H9 (cell line): ENCODE results near the gene ELOF1. TPM values are rescaled to one million over a fixed set of nuclear protein-coding genes. Genes with fewer than 3 reads are reported as not detected.
"Not testable (repeated sequence)": the region's sequence is repeated elsewhere in the genome, so short reads cannot be mapped to it uniquely, and the experiment has no call there.

Source experiments
- DNase-seq: peaks from one replicate; pipeline ENCODE4 v3.0.0-alpha.2; 2017
- H2AFZ ChIP-seq: one replicate; pipeline ENCODE4 v1.6.1; 2013; ENCODE audit warnings: mild to moderate bottlenecking, low read length, control low read depth, moderate library complexity
- H2AK5ac ChIP-seq: 2 replicates; pipeline ENCODE4 v1.6.1; 2013; ENCODE audit warnings: low read length, control low read depth, mixed read lengths; ENCODE audit not compliant: insufficient read length
- H2BK120ac ChIP-seq: one replicate; pipeline ENCODE4 v1.6.1; 2013; ENCODE audit warnings: low read depth, mild to moderate bottlenecking, low read length, control low read depth, inconsistent platforms; ENCODE audit not compliant: poor library complexity, severe bottlenecking
- H2BK12ac ChIP-seq: 2 replicates; pipeline ENCODE4 v1.6.1; 2013; ENCODE audit warnings: low read length, control low read depth, mixed read lengths, low read depth; ENCODE audit not compliant: insufficient read length
- H2BK15ac ChIP-seq: 2 replicates; pipeline ENCODE4 v1.6.1; 2013; ENCODE audit warnings: low read depth, low read length, control low read depth
- H2BK20ac ChIP-seq: one replicate; pipeline ENCODE4 v1.6.1; 2013; ENCODE audit warnings: low read depth, mild to moderate bottlenecking, low read length, control low read depth, inconsistent platforms; ENCODE audit not compliant: poor library complexity, severe bottlenecking
- H2BK5ac ChIP-seq: 2 replicates; pipeline ENCODE4 v1.6.1; 2013; ENCODE audit warnings: low read length, control low read depth, mixed read lengths; ENCODE audit not compliant: insufficient read length
- H3K14ac ChIP-seq: 2 replicates; pipeline ENCODE4 v1.6.1; 2013; ENCODE audit warnings: low read length, control low read depth; ENCODE audit not compliant: insufficient read depth
- H3K18ac ChIP-seq: 2 replicates; pipeline ENCODE4 v1.6.1; 2013; ENCODE audit warnings: low read depth, mild to moderate bottlenecking, mixed read lengths, low read length, control low read depth; ENCODE audit not compliant: insufficient read length
- H3K23ac ChIP-seq: 2 replicates; pipeline ENCODE4 v1.6.1; 2013; ENCODE audit warnings: low read length, control low read depth, mixed read lengths, low read depth; ENCODE audit not compliant: insufficient read length
- H3K23me2 ChIP-seq: 2 replicates; pipeline ENCODE4 v1.6.1; 2013; ENCODE audit warnings: low read depth, mild to moderate bottlenecking, mixed read lengths, low read length, control low read depth; ENCODE audit not compliant: insufficient read length, poor library complexity, severe bottlenecking
- H3K27ac ChIP-seq: 2 replicates; pipeline ENCODE4 v1.5.1; 2013; ENCODE audit warnings: low read length, control low read depth, mixed read lengths, low read depth; ENCODE audit not compliant: insufficient read length
- H3K27me3 ChIP-seq: 2 replicates; pipeline ENCODE4 v1.6.1; 2013; ENCODE audit warnings: low read length, control low read depth, inconsistent platforms; ENCODE audit not compliant: insufficient read depth
- H3K4ac ChIP-seq: 2 replicates; pipeline ENCODE4 v1.6.1; 2013; ENCODE audit warnings: low read depth, mild to moderate bottlenecking, control low read depth, inconsistent platforms, low read length, moderate library complexity
- H3K4me1 ChIP-seq: 2 replicates; pipeline ENCODE4 v1.6.1; 2013; ENCODE audit warnings: low read length, control low read depth, inconsistent platforms; ENCODE audit not compliant: insufficient read depth
- H3K4me2 ChIP-seq: 2 replicates; pipeline ENCODE4 v1.6.1; 2013; ENCODE audit warnings: low read length, control low read depth, mixed read lengths; ENCODE audit not compliant: insufficient read length, insufficient read depth
- H3K56ac ChIP-seq: 2 replicates; pipeline ENCODE4 v1.6.1; 2013; ENCODE audit warnings: low read depth, mild to moderate bottlenecking, mixed read lengths, low read length, control low read depth; ENCODE audit not compliant: insufficient read length
- H3K79me1 ChIP-seq: 2 replicates; pipeline ENCODE4 v1.6.1; 2013; ENCODE audit warnings: low read depth, mild to moderate bottlenecking, moderate library complexity, low read length, control low read depth, inconsistent platforms; ENCODE audit not compliant: insufficient read depth, poor library complexity, severe bottlenecking
- H3K79me2 ChIP-seq: 2 replicates; pipeline ENCODE4 v1.6.1; 2013; ENCODE audit warnings: low read length, control low read depth, inconsistent platforms; ENCODE audit not compliant: insufficient read depth
- H3K9ac ChIP-seq: 2 replicates; pipeline ENCODE4 v1.6.1; 2013; ENCODE audit warnings: low read length, control low read depth, mixed read lengths; ENCODE audit not compliant: insufficient read length; ENCODE audit errors: extremely low read depth
- H3K9me3 ChIP-seq: one replicate; pipeline ENCODE4 v1.6.1; 2013; ENCODE audit warnings: low read depth, low read length, inconsistent platforms; ENCODE audit not compliant: control insufficient read depth
- H3T11ph ChIP-seq: one replicate; pipeline ENCODE4 v1.6.1; 2013; ENCODE audit warnings: mild to moderate bottlenecking, low read length, control low read depth, inconsistent platforms
- H4K20me1 ChIP-seq: one replicate; pipeline ENCODE4 v1.6.1; 2013; ENCODE audit not compliant: control insufficient read depth, insufficient read length, insufficient read depth
- H4K5ac ChIP-seq: 2 replicates; pipeline ENCODE4 v1.6.1; 2013; ENCODE audit warnings: low read depth, mild to moderate bottlenecking, mixed read lengths, low read length, control low read depth; ENCODE audit not compliant: insufficient read length
- H4K8ac ChIP-seq: replicated peaks from 2 replicates; pipeline ENCODE4 v1.6.1; 2013; ENCODE audit warnings: low read length, control low read depth, mixed read lengths, low read depth; ENCODE audit not compliant: insufficient read length
- H4K91ac ChIP-seq: 2 replicates; pipeline ENCODE4 v1.6.1; 2013; ENCODE audit warnings: low read depth, mild to moderate bottlenecking, moderate library complexity, mixed read lengths, low read length, control low read depth; ENCODE audit not compliant: insufficient read length
- H3K27ac Mint-ChIP-seq, 3 experiments: 2 replicates in 2 of 3; 3 replicates in 1 of 3; pipeline ENCODE4 v1.8.0; 2020 to 2021; ENCODE audit warnings: mixed read lengths in 3 of 3, mild to moderate bottlenecking in 1 of 3, moderate library complexity in 1 of 3
- H3K27me3 Mint-ChIP-seq: 2 replicates; pipeline ENCODE4 v1.8.0; 2021; ENCODE audit warnings: low read depth, mild to moderate bottlenecking, moderate library complexity, mixed read lengths
- H3K36me3 Mint-ChIP-seq, 3 experiments: 2 replicates in 2 of 3; 3 replicates in 1 of 3; pipeline ENCODE4 v1.8.0; 2020 to 2021; ENCODE audit warnings: low read depth in 3 of 3, mixed read lengths in 3 of 3; ENCODE audit not compliant: insufficient read depth in 1 of 3
- H3K4me1 Mint-ChIP-seq, 2 experiments: 2 replicates each; pipeline ENCODE4 v1.8.0; 2020; ENCODE audit warnings: mixed read lengths in 2 of 2
- H3K4me3 Mint-ChIP-seq, 2 experiments: 2 replicates in 1 of 2; 3 replicates in 1 of 2; pipeline ENCODE4 v1.8.0; 2020 to 2021; ENCODE audit warnings: mild to moderate bottlenecking in 2 of 2, mixed read lengths in 2 of 2, moderate library complexity in 1 of 2
- H3K9me3 Mint-ChIP-seq, 2 experiments: 2 replicates in 1 of 2; 3 replicates in 1 of 2; pipeline ENCODE4 v1.8.0; 2020; ENCODE audit warnings: mild to moderate bottlenecking in 2 of 2, mixed read lengths in 2 of 2, moderate library complexity in 1 of 2
- WGBS: extraction: QIAGEN DNeasy Blood & Tissue Kit; methylation state at CpG from one replicate; pipeline ENCODE4 v1.1.7; 2013; ENCODE audit warnings: missing lambda C conversion rate, low lambda C conversion rate, mixed read lengths; ENCODE audit not compliant: insufficient read length; ENCODE audit errors: extremely low coverage; 5-methylcytosine and 5-hydroxymethylcytosine counted together
- total RNA-seq: library from RNA; stranded (reverse); gene quantifications from 2 replicates; pipeline ENCODE4 v1.2.1, GENCODE V29; 2021

ELOF1 gene
- total RNA-seq, 1 experiment from 2014 or later: 84.9 TPM

DNA sequence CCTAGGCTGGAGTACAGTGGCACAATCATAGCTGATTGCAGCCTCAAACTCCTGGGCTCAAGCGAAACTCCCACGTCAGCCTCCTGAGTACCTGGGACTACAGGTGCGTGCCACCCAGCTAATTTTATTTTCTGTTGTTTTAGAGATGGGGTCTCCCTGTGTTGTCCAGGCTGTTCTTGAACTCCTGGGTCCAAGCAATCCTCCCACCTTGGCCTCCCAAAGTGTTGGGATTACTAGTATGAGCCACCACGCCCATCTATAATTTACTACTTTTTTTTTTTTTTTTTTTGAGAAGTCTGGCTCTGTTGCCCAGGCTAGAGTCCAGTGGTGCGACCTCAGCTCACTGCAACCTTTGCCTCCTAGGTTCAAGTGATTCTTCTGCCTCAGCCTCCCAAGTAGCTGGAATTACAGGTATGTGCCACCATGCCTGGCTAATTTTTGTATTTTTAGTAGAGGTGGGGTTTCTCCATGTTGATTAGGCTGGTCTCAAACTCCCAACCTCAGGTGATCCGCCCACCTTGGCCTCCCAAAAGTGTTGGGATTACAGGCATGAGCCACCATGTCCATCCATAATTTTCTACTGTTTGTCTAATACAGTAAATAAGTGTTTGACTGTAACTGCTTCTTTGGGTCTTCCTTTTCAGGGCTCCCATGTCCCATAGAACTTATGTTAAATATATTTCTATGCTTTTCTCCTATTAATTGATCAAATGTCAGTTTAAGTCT lies 5.2 kb upstream of the ELOF1 start:
- H3K4me3 Mint-ChIP-seq, H3K23me2 ChIP-seq, H3K27ac ChIP-seq, H2AFZ ChIP-seq, H4K20me1 ChIP-seq, H3K23ac ChIP-seq, H3K27me3 Mint-ChIP-seq, H2BK20ac ChIP-seq, H4K5ac ChIP-seq, H3K18ac ChIP-seq, H4K8ac ChIP-seq, H3K27me3 ChIP-seq, H4K91ac ChIP-seq, H3K14ac ChIP-seq, H3K36me3 Mint-ChIP-seq, H2AK5ac ChIP-seq, H3K79me2 ChIP-seq, H3K4me1 ChIP-seq, H3K4ac ChIP-seq, H3K9ac ChIP-seq, H3K9me3 ChIP-seq, H3T11ph ChIP-seq, H2BK120ac ChIP-seq, H3K4me2 ChIP-seq, H2BK12ac ChIP-seq, H3K79me1 ChIP-seq, DNase-seq, H3K27ac Mint-ChIP-seq, H3K9me3 Mint-ChIP-seq, H2BK5ac ChIP-seq, H2BK15ac ChIP-seq, H3K56ac ChIP-seq, H3K4me1 Mint-ChIP-seq: not testable (repeated sequence)
- WGBS: no CpG with 5 or more reads among the region's 6 CpGs
